PFSK-1 (cell line): ENCODE data around the gene ANKRD12.

ENCODE experiments used
- FOXP2 ChIP-seq: optimal IDR thresholded peaks from 2 replicates; pipeline ENCODE3; 2011; ENCODE audit warnings: borderline replicate concordance, control low read depth, inconsistent platforms; ENCODE audit not compliant: insufficient read depth; ENCODE audit errors: extremely low read length, extremely low read depth
- POLR2AphosphoS5 ChIP-seq: IDR thresholded peaks from 2 replicates; pipeline ENCODE4 v1.6.1; 2012; ENCODE audit warnings: low read depth, mild to moderate bottlenecking, control low read depth, low read length, moderate library complexity
- TAF1 ChIP-seq: IDR thresholded peaks from 2 replicates; pipeline ENCODE4 v1.6.1; 2012; ENCODE audit warnings: low read length, control low read depth, borderline replicate concordance; ENCODE audit not compliant: insufficient read depth
- TF ChIP-seq, protein P1 (sequence below), 2 experiments: IDR thresholded peaks; 2 replicates each; pipeline versions ENCODE4 v1.6.1 to v1.8.0; 2011 to 2012; ENCODE audit warnings: low read depth in 2 of 2, low read length in 2 of 2, control low read depth in 1 of 2, inconsistent platforms in 1 of 2, mild to moderate bottlenecking in 1 of 2, moderate library complexity in 1 of 2; ENCODE audit not compliant: insufficient read depth in 1 of 2

DNA sequence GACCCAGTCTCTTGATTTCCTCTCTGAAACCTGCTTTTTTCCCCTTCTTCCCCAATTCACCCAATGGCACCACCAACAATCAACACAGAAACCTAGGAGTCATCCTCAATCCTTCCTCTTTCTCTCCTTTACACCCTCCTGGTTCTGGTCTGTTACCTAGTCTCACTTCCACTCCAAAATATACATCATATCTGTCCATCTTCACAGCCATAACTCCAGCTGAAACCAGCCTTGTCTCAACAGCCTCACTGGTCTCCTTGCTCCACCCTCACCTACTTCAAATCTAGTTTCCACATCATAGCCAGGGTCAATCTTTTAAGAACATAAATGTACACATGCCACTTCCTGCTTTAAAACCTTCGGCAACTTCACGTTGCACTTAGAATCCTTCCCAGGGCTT lies 186.2 kb downstream of the ANKRD12 start:
- no peak for TF ChIP-seq POLR2AphosphoS5
- TF ChIP-seq TAF1, result no peak
- no peak for TF ChIP-seq FOXP2
- TF ChIP-seq, protein P1, sequence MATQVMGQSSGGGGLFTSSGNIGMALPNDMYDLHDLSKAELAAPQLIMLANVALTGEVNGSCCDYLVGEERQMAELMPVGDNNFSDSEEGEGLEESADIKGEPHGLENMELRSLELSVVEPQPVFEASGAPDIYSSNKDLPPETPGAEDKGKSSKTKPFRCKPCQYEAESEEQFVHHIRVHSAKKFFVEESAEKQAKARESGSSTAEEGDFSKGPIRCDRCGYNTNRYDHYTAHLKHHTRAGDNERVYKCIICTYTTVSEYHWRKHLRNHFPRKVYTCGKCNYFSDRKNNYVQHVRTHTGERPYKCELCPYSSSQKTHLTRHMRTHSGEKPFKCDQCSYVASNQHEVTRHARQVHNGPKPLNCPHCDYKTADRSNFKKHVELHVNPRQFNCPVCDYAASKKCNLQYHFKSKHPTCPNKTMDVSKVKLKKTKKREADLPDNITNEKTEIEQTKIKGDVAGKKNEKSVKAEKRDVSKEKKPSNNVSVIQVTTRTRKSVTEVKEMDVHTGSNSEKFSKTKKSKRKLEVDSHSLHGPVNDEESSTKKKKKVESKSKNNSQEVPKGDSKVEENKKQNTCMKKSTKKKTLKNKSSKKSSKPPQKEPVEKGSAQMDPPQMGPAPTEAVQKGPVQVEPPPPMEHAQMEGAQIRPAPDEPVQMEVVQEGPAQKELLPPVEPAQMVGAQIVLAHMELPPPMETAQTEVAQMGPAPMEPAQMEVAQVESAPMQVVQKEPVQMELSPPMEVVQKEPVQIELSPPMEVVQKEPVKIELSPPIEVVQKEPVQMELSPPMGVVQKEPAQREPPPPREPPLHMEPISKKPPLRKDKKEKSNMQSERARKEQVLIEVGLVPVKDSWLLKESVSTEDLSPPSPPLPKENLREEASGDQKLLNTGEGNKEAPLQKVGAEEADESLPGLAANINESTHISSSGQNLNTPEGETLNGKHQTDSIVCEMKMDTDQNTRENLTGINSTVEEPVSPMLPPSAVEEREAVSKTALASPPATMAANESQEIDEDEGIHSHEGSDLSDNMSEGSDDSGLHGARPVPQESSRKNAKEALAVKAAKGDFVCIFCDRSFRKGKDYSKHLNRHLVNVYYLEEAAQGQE (IDR thresholded peaks at IDR 0.05; ENCODE audit: insufficient read depth in 1 of 2, low read depth in 2 of 2, low read length in 2 of 2), result no peak
